GM21528 (cell line): ENCODE measurements around the gene LMF1.
"Not testable (repeated sequence)": the region's sequence is repeated elsewhere in the genome, so short reads cannot be mapped to it uniquely, and the experiment has no call there.

Experiments used
- ATAC-seq: cut with Tn5 transposase; IDR thresholded peaks from one replicate; pipeline ENCODE4 v1.9.1; 2021; ENCODE audit warnings: mild to moderate bottlenecking, moderate library complexity; ENCODE audit not compliant: unreplicated experiment, low FRiP score

Gene LMF1

DNA sequence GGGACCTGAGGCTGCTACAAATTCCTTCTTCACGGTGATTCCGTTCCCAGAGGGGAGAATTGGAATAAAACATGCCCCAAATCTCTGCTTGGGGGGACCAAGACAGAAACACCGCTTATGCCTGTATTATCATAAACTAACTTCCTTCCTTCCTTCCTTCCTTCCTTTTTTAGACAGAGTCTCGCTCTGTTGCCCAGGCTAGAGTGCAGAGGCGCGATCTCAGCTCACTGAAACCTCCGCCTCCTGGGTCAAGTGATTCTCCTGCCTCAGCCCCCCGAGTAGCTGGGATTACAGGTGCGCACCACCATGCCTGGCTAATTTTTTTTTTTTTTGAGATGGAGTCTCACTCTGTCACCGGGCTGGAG lies 150.8 kb downstream of the LMF1 start:
- not testable (repeated sequence) for ATAC-seq

GRCh38 chr16:819336-820043 lies 151.3 kb downstream of the LMF1 start:
- ATAC-seq = no peak

DNA sequence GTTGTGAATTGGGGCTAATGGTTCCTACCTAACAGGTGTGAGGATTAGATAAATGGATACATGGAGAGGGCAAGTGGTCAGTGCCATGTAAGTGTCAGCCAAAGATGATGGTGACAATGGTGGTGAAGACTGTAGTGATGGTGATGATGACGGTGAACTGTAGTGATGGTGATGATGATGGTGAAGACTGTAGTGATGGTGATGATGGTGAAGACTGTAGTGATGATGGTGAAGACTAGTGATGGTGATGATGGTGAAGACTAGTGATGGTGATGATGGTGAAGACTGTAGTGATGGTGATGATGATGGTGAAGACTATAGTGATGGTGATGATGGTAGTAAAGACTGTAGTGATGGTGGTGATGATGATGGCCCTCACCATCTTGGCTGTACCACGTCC lies 152.2 kb downstream of the LMF1 start:
- ATAC-seq = no peak

DNA sequence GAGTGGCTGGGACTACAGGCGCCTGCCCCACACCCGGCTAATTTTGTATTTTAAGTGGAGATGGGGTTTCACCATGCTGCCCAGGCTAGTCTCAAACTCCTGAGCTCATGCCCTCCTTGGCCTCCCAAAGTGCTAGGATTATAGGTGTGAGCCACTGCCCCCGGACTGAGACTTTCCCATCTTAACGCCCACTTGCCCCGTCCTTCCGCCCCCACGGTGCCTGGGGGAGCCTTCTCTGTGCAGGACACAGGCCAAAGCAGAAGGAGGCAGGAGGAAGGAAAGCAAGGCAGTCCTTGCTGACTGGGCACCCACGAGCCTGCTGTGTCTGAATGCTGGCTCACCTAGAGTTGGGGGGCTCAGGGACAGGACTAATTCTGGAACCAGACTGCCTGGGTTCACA lies 152.7 kb downstream of the LMF1 start:
- no peak for ATAC-seq

- ATAC-seq = no peak
These were observed 153.5 kb downstream of the LMF1 start for GRCh38 chr16:817001-817906.

- no peak for ATAC-seq
These were observed 154.9 kb downstream of the LMF1 start for GRCh38 chr16:815861-816260.

GRCh38 chr16:814974-815373 lies 155.8 kb downstream of the LMF1 start:
- no peak for ATAC-seq

- ATAC-seq = no peak
These were observed 156.8 kb downstream of the LMF1 start for GRCh38 chr16:813916-814412.

GRCh38 chr16:813204-813915 lies 157.4 kb downstream of the LMF1 start:
- ATAC-seq = no peak

DNA sequence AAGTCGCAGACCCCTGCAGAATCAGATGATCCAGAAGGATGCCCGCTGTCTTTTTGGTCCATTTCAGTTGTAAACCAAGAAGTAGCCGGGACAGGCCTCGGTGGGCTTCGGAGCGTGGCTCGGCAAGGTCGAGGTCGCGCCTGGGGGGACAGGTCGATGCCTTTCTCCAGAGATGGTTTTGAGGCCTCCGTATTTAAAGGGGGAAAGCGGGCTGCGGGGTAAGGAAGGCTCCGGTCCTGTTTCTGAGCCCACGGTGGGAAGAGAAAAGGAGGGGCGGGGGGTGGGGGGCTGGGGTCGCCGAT lies 162.7 kb downstream of the LMF1 start:
- ATAC-seq = no peak

DNA sequence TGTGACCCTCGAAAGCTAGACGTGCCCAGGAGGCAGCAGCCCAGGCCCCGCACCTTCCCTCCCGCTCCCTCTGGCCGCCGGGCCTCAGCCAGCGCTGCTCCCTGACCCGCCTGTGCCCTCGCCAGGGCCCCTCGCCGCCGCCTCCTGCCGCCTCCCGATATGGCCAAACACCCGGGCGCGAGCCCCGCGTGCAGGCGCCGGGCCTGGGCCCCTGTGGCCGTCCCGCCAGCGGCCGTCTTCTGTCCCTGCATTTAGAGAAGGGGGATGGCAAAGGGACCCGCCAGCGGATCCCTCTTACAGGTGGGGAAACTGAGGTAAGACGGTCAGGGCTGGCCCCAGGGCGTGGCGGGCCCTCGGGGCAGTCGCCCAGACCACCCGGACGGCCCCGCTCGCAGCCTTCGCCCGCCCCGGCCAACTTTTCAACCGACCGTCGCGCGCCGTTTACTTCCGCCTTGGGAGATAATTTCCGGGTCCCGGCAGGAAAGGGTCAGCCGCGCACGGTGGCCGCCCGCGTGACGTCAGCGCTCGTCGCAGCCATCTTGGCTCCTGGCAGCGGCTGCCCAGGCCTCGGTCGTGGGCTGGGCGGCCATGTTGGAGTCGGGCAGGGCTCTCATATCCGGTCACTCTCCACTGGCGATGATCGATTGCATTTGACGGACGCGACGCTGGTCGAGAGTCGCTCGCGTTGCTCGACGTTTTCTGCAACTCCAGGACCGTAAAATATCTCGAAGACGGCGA lies 163.3 kb downstream of the LMF1 start:
- peak; percentile 71 for ATAC-seq

GRCh38 chr16:805474-805873 lies 165.3 kb downstream of the LMF1 start:
- ATAC-seq = no peak

- no peak for ATAC-seq
These were observed 166.4 kb downstream of the LMF1 start for GRCh38 chr16:804193-805048.

- no peak for ATAC-seq
These were observed 167.1 kb downstream of the LMF1 start for GRCh38 chr16:803754-804080.
